ENCODE measurements around the gene OVOL1.

DNA sequence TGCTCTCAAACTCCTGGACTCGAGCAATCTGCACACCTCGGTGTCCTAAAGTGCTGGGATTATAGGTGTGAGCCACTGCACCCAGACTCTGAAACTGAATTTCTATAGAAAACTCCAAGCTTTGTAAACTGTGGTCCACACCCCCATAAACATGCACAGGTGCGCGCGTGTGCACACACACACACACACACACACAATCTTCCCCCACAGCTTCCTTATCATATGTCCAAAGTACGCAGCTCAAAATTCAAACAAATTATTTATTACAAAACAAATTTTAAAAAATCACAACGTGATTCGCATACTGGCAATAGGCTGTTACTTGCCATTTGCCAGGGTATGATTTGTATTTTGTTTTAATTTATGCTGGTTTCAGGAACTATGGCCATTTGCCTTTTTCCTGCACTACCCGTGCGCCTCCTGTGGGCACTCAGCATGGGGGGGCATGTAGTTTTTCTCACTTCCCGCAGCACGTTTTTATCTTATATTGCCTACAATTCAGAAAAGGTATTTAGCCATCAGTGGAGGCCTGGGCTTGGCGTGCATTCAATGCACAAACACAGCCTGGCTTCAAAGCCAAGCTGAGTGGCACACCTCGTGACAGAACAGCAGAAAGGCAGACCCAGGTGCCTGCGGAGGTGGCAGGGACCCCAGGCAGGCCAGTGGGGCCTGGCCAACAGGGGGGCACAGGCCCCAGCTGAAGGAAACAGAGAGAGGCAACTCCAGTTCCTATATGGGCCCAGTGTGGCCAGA, 36.1 kb downstream of the OVOL1 start:
- TF ChIP-seq EZH2 (IDR thresholded peaks at IDR 0.05; ENCODE audit: low read length, unreplicated experiment): no peak
- TF ChIP-seq, protein P1, sequence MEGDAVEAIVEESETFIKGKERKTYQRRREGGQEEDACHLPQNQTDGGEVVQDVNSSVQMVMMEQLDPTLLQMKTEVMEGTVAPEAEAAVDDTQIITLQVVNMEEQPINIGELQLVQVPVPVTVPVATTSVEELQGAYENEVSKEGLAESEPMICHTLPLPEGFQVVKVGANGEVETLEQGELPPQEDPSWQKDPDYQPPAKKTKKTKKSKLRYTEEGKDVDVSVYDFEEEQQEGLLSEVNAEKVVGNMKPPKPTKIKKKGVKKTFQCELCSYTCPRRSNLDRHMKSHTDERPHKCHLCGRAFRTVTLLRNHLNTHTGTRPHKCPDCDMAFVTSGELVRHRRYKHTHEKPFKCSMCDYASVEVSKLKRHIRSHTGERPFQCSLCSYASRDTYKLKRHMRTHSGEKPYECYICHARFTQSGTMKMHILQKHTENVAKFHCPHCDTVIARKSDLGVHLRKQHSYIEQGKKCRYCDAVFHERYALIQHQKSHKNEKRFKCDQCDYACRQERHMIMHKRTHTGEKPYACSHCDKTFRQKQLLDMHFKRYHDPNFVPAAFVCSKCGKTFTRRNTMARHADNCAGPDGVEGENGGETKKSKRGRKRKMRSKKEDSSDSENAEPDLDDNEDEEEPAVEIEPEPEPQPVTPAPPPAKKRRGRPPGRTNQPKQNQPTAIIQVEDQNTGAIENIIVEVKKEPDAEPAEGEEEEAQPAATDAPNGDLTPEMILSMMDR (conservative IDR thresholded peaks at IDR 0.05; ENCODE audit: low read depth, low read length): no peak
- no peak for TF ChIP-seq EZH2phosphoT487 (IDR thresholded peaks at IDR 0.05; ENCODE audit: borderline replicate concordance, low read length)

Measured in PC-3 (cell line).